Transverse colon (tissue), 3 donors: ENCODE measurements around the gene MDP1.

Experiments used
- POLR2A ChIP-seq: fragments of 450-650 bp; IDR thresholded peaks from one replicate; pipeline ENCODE4 v1.6.1; 2016; ENCODE audit warnings: antibody characterized with exemption, mild to moderate bottlenecking, moderate library complexity
- TF ChIP-seq, protein P1 (sequence below), 5 experiments: fragments of 200-600 bp in 3 of 5; fragments of 450-650 bp in 2 of 5; sonication (generic) in 3 of 5; IDR thresholded peaks; 1 replicate in 2 of 5; 2 replicates in 3 of 5; pipeline ENCODE4 v1.5.1; 2016 to 2017; ENCODE audit warnings: antibody characterized with exemption in 5 of 5, inconsistent platforms in 3 of 5, mild to moderate bottlenecking in 2 of 5, moderate library complexity in 1 of 5

DNA sequence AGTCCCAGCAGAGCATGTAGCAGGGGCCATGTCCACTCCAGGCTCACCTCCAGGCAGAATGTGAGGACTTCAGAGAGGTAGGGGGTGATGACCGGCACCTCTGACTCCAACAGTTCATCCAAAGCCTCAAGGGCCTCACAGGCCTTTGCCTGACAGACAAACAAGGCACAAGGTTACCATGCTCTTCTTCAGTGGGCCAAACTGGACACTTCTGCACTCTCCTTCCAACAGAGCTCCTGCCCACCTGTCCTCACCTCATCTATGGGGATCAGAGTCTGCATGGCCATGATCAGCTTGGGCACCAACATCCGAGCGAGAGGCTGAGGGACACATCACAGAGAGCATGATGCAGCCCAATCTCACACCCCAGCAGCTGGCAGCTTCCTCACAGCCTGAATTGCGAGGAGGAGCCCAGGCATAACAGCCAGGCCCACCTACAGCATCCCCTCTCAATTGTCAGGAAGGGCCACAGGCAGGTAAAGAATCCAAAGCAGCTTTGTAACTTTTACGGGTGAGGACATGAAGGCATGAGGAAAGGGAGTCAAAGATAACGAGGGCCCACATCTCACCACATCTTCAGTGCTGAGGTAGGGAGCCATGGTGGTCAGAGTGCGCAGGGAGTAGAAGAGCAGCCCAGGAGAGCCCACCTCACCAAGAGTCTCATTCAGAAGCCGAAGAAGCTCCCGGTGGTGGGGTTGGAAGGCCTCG lies 28.9 kb downstream of the MDP1 start:
- TF ChIP-seq, protein P1, sequence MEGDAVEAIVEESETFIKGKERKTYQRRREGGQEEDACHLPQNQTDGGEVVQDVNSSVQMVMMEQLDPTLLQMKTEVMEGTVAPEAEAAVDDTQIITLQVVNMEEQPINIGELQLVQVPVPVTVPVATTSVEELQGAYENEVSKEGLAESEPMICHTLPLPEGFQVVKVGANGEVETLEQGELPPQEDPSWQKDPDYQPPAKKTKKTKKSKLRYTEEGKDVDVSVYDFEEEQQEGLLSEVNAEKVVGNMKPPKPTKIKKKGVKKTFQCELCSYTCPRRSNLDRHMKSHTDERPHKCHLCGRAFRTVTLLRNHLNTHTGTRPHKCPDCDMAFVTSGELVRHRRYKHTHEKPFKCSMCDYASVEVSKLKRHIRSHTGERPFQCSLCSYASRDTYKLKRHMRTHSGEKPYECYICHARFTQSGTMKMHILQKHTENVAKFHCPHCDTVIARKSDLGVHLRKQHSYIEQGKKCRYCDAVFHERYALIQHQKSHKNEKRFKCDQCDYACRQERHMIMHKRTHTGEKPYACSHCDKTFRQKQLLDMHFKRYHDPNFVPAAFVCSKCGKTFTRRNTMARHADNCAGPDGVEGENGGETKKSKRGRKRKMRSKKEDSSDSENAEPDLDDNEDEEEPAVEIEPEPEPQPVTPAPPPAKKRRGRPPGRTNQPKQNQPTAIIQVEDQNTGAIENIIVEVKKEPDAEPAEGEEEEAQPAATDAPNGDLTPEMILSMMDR (IDR thresholded peaks at IDR 0.05), result no peak
- no peak for TF ChIP-seq POLR2A
